HEK293 (cell line): ENCODE data around the gene ADAMTS8.

Source experiments
- TF ChIP-seq, protein P1 (sequence below): fragments of 450-650 bp; formaldehyde crosslinking; IDR thresholded peaks from 2 replicates; pipeline ENCODE4 v1.5.1; 2016; ENCODE audit warnings: missing biosample characterization, missing genetic modification characterization
- TF ChIP-seq, protein P2 (sequence below): fragments of 450-650 bp; formaldehyde crosslinking; IDR thresholded peaks from 2 replicates; pipeline ENCODE4 v1.5.1; 2016; ENCODE audit warnings: missing biosample characterization, missing genetic modification characterization

DNA sequence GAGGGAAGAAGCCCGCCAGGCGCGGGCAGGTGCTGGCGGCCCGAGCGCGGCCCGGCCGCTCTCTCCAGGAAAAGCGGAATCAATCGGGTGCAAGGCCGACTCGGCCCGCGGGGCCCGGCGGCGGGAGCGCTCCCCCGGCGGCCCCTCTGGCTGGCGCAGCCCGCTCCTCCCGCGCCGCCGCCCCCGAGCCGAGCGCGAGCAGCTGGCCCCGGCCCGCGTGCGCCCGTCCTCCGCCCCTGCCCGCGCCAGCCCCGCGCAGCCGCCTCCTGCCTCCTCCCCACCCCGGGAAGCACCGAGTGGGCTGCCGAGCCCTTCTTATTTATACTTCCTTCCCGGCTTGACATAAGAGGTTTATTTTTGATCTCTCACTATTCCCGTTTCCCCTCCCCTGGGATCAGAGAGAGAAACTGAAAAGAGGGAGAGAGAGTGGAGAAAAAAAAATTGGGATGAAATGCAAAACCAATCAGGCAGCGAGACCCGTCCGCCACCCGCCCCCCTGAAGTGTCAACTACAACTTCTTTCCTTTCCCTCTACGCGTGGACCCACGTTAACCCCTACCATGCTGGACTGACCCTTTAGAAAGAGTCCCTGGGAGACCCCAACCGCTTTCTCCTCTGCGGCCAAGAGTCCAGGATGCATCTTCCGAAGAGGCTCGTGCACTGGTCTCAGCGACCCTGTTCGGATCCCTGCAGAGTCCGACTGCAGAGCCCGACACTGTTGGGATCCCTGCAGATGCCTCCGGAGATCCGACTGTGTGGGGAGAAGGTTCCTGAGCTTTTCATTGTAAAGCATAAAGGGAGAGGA is at the start of gene ADAMTS8:
- TF ChIP-seq, protein P1, sequence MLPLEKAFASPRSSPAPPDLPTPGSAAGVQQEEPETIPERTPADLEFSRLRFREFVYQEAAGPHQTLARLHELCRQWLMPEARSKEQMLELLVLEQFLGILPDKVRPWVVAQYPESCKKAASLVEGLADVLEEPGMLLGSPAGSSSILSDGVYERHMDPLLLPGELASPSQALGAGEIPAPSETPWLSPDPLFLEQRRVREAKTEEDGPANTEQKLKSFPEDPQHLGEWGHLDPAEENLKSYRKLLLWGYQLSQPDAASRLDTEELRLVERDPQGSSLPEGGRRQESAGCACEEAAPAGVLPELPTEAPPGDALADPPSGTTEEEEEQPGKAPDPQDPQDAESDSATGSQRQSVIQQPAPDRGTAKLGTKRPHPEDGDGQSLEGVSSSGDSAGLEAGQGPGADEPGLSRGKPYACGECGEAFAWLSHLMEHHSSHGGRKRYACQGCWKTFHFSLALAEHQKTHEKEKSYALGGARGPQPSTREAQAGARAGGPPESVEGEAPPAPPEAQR (tag by site-specific recombination): no peak
- TF ChIP-seq, protein P2, sequence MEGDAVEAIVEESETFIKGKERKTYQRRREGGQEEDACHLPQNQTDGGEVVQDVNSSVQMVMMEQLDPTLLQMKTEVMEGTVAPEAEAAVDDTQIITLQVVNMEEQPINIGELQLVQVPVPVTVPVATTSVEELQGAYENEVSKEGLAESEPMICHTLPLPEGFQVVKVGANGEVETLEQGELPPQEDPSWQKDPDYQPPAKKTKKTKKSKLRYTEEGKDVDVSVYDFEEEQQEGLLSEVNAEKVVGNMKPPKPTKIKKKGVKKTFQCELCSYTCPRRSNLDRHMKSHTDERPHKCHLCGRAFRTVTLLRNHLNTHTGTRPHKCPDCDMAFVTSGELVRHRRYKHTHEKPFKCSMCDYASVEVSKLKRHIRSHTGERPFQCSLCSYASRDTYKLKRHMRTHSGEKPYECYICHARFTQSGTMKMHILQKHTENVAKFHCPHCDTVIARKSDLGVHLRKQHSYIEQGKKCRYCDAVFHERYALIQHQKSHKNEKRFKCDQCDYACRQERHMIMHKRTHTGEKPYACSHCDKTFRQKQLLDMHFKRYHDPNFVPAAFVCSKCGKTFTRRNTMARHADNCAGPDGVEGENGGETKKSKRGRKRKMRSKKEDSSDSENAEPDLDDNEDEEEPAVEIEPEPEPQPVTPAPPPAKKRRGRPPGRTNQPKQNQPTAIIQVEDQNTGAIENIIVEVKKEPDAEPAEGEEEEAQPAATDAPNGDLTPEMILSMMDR (tag by site-specific recombination): no peak
